Gastrocnemius medialis (tissue), 4 donors: ENCODE results near the gene PLSCR4. TPM values are rescaled to one million over a fixed set of nuclear protein-coding genes. Genes with fewer than 3 reads are reported as not detected.

Experiments
- ATAC-seq, 2 donors: fragments of 150-250 bp; one replicate each; pipeline ENCODE4 v1.9.1; 2016
- DNase-seq, 2 donors: peaks; one replicate each; pipeline ENCODE4 v3.0.0-alpha.2; 2019
- H3K27ac ChIP-seq, 4 donors: fragments of 200-600 bp; sonication (generic); 1 replicate in 1 of 4; 2 replicates in 3 of 4; pipeline ENCODE4 v1.5.1; 2016 to 2018; ENCODE audit warnings: mild to moderate bottlenecking in 2 of 4, moderate library complexity in 1 of 4
- H3K27me3 ChIP-seq, 3 donors: fragments of 200-600 bp; sonication (generic) in 2 of 3; 1 replicate in 1 of 3; 2 replicates in 2 of 3; pipeline versions ENCODE4 v1.5.1 to v1.6.0; 2016 to 2019; ENCODE audit warnings: mild to moderate bottlenecking in 1 of 3, moderate library complexity in 1 of 3
- H3K36me3 ChIP-seq, 2 donors: fragments of 200-600 bp; sonication (generic) in 1 of 2; one replicate each; pipeline ENCODE4 v1.5.1; 2017 to 2018
- H3K4me1 ChIP-seq, 2 donors: fragments of 200-600 bp; sonication (generic) in 1 of 2; one replicate each; pipeline ENCODE4 v1.5.1; 2016 to 2017; ENCODE audit warnings: mild to moderate bottlenecking in 2 of 2
- H3K4me3 ChIP-seq, 4 donors: fragments of 200-600 bp; sonication (generic) in 3 of 4; 1 replicate in 1 of 4; 2 replicates in 3 of 4; pipeline ENCODE4 v1.5.1; 2016 to 2019; ENCODE audit warnings: mild to moderate bottlenecking in 2 of 4
- H3K9me3 ChIP-seq, 3 donors: fragments of 200-600 bp; sonication (generic) in 2 of 3; 1 replicate in 1 of 3; 2 replicates in 2 of 3; pipeline ENCODE4 v1.5.1; 2016 to 2019
- POLR2A ChIP-seq, 2 donors: fragments of 450-650 bp; IDR thresholded peaks; one replicate each; pipeline ENCODE4 v1.6.1; 2017; ENCODE audit warnings: antibody characterized with exemption in 2 of 2, mild to moderate bottlenecking in 2 of 2, moderate library complexity in 2 of 2
- in situ Hi-C, 4 donors: fragments of 200-750 bp; cut with MboI; loops; one replicate each; pipeline versions ENCODE4 v1.15.0 to v1.8.0; 2017; ENCODE audit warnings: low sequenced_read_pairs in 4 of 4
- intact Hi-C: fragments of 100-400 bp; cut with DNase I; formaldehyde crosslinking; loops from one replicate; pipeline ENCODE4 v1.15.1; 2023; ENCODE audit warnings: low total_unique reads
- total RNA-seq, 4 donors: library from RNA; depleted of rRNA; stranded (reverse); fragments of >200 nt; gene quantifications; one replicate each; pipeline versions ENCODE4 v1.1.0 to v1.2.3, GENCODE V29; 2016
- TF ChIP-seq, protein P1 (sequence below), 5 experiments: fragments of 450-650 bp in 3 of 5; fragments of 200-600 bp in 2 of 5; sonication (generic) in 2 of 5; IDR thresholded peaks in 4 of 5; conservative IDR thresholded peaks in 1 of 5; 1 replicate in 4 of 5; 2 replicates in 1 of 5; pipeline ENCODE4 v1.5.1; 2016 to 2019; ENCODE audit warnings: antibody characterized with exemption in 5 of 5, mild to moderate bottlenecking in 3 of 5, moderate library complexity in 3 of 5

The PLSCR4 gene
- total RNA-seq, 4 donors from 2014 or later, result 6.3 to 16.8 (median 9.5) TPM

DNA sequence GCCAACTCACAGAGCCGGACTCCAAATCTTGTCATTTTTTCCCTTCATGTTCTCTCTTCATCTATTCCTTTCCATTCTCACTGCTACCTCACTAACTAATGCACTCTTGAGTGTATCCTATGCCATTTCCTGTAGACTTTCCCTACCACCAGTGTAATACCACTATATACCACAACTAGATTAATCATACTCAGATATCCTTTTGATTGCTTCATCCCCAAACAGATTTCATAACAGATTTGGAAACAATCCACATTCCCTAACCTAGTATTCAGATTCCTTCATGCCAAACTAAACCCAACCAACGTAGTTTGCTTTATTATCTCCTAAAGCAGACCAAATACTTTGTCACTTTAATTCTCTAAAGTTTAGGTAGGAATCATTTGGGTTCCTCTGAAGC lies 87.3 kb downstream of the PLSCR4 start:
- Histone ChIP-seq H3K4me1 (peaks cover 0 to 5% of the 10 kb centered on the region in 2 donors), H3K27me3 (no peaks in the 10 kb centered on the region), H3K9me3 (no peaks in the 10 kb centered on the region), H3K4me3 (no peak overlapping the region), H3K27ac (no peak overlapping the region), H3K36me3 (no peaks in the 10 kb centered on the region)
- in situ Hi-C loops (no loop called here), intact Hi-C loops (no loop called here)
- no peak for DNase-seq
- TF ChIP-seq, protein P1, sequence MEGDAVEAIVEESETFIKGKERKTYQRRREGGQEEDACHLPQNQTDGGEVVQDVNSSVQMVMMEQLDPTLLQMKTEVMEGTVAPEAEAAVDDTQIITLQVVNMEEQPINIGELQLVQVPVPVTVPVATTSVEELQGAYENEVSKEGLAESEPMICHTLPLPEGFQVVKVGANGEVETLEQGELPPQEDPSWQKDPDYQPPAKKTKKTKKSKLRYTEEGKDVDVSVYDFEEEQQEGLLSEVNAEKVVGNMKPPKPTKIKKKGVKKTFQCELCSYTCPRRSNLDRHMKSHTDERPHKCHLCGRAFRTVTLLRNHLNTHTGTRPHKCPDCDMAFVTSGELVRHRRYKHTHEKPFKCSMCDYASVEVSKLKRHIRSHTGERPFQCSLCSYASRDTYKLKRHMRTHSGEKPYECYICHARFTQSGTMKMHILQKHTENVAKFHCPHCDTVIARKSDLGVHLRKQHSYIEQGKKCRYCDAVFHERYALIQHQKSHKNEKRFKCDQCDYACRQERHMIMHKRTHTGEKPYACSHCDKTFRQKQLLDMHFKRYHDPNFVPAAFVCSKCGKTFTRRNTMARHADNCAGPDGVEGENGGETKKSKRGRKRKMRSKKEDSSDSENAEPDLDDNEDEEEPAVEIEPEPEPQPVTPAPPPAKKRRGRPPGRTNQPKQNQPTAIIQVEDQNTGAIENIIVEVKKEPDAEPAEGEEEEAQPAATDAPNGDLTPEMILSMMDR (IDR thresholded peaks at IDR 0.05 in 4 of 5, conservative IDR thresholded peaks at IDR 0.05 in 1 of 5), result peak in 1 of 5 experiments; percentile 26
- no peak for TF ChIP-seq POLR2A (IDR thresholded peaks at IDR 0.05)
- no peak for ATAC-seq

DNA sequence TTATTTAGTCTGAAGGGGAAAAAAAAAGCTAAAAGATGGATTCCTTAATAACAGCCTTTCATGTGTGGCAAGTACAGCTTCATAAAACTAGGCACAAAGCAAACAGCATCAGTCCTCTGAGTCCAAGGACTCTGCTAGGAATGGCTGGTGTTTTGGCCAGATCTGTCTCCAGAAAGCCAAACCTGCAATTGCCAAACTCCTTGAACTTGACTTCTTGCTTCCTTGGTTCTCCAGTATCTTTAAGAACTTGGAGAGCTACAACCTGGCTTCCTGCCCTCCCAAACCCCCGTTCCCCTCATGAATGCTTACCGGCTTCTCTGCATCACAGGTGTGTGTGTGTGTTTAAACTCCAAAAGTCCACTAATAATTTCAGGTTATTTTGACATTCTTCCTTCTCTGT lies 88.3 kb downstream of the PLSCR4 start:
- ATAC-seq, result no peak
- no peaks in the 10 kb centered on the region for H3K36me3 ChIP-seq
- DNase-seq, result no peak
- in situ Hi-C loops (no loop called here), intact Hi-C loops (no loop called here)
- no peak overlapping the region for H3K4me3 ChIP-seq
- no peaks in the 10 kb centered on the region for H3K9me3 ChIP-seq
- TF ChIP-seq POLR2A (IDR thresholded peaks at IDR 0.05), result no peak
- TF ChIP-seq, protein P1 (IDR thresholded peaks at IDR 0.05 in 4 of 5, conservative IDR thresholded peaks at IDR 0.05 in 1 of 5), result no peak
- peaks cover 4 to 13% of the 10 kb centered on the region in 2 donors for H3K4me1 ChIP-seq
- H3K27ac ChIP-seq, result peak overlapping the region; percentile 80 to 86 (median 84)
- no peaks in the 10 kb centered on the region for H3K27me3 ChIP-seq

DNA sequence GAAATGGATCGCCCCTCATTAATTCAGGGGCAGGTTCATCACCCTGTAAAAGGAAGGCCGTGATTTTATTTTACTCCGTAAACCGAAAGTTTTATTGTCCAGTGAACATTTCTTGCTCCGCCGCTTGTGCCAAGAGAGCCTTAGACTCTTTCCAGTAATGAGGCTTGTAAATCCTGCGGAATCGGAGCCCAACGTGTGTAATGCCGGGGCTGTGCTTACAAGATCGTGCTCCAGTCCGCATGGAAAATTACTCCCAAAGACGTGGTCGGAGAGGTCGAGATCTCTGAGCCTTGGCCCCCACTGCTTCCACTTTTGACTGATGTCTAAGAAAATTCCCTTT lies 89.3 kb downstream of the PLSCR4 start:
- in situ Hi-C loops, result no loop called here
- H3K36me3 ChIP-seq, result no peaks in the 10 kb centered on the region
- peak overlapping the region; percentile 69 to 83 (median 75) for H3K4me3 ChIP-seq
- H3K27ac ChIP-seq, result peak overlapping the region; percentile 80 to 86 (median 84)
- intact Hi-C loops, result no loop called here
- TF ChIP-seq POLR2A (IDR thresholded peaks at IDR 0.05), result no peak
- TF ChIP-seq, protein P1 (IDR thresholded peaks at IDR 0.05 in 4 of 5, conservative IDR thresholded peaks at IDR 0.05 in 1 of 5), result no peak
- peaks cover 10 to 22% of the 10 kb centered on the region in 2 donors for H3K4me1 ChIP-seq
- H3K9me3 ChIP-seq, result no peaks in the 10 kb centered on the region
- ATAC-seq (peak in 1 of 2 donors; percentile 18), DNase-seq (peak in 1 of 2 donors; percentile 16)
- H3K27me3 ChIP-seq, result no peaks in the 10 kb centered on the region

DNA sequence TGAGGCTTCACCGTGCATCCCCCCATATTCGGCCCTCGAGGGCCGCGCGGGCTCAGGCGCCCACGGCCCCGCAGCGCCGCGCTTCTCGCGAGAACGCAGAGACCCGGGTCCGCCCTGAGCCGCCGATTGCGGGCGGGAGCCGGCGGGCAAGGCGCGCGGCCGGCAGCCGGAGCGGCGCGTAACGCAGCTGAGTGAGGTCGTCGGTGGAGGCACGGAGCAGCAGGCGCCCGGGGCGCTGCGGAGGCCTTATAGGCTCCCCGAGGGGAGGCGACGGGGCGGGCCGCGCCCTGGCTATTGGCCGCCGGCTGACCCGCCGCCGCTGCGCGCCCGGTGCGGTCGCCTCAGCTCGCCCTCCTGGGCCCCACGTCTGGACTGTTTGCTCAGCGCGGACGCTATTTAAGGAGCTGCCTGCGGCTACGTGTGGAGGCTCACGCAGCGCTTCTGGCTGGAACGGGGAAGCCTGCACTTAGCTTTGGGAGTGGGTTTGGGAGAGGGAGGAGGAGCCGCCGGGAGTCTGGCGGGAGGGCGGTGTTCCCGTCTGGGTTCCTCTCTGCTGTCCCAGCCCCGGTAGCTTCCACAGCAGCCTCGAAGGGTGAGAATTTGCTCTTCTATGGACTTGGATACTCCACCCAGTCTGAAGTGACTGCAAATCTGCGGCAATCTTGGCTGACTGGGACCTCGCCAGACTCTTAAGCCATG lies 89.8 kb downstream of the PLSCR4 start, which contains the start of gene PLOD2:
TSS of gene PLOD2 (minus strand) at position 221 of the 699 bp plus-strand sequence. CDS start at position 26, 195 bp downstream.
- H3K4me3 ChIP-seq, result peak within 1 kb of the TSS; percentile 69 to 83 (median 75)
- no peaks in the 10 kb centered on the region for H3K9me3 ChIP-seq
- TF ChIP-seq, protein P1 (IDR thresholded peaks at IDR 0.05 in 4 of 5, conservative IDR thresholded peaks at IDR 0.05 in 1 of 5), result no peak
- TF ChIP-seq POLR2A (IDR thresholded peaks at IDR 0.05), result peak; percentile 66 to 76
- H3K27me3 ChIP-seq, result no peaks in the 10 kb centered on the region
- peak within 1 kb of the TSS; percentile 80 to 86 (median 84) for H3K27ac ChIP-seq
- DNase-seq (peak; percentile 14 to 37), ATAC-seq (peak; percentile 31 to 59)
- H3K36me3 ChIP-seq, result no peaks in the 10 kb centered on the region
- H3K4me1 ChIP-seq, result peaks cover 13 to 27% of the 10 kb centered on the region in 2 donors
- in situ Hi-C loops, result no loop called here
- intact Hi-C loops, result no loop called here
